Measurements from ENCODE around the gene SND1. TPM values are rescaled to one million over a fixed set of nuclear protein-coding genes. Genes with fewer than 3 reads are reported as not detected.
"Not testable (repeated sequence)": the region's sequence is repeated elsewhere in the genome, so short reads cannot be mapped to it uniquely, and the experiment has no call there.

SND1 gene
- total and polyA plus RNA-seq, 10 donors = 61.7 to 173 (median 116) TPM

GRCh38 chr7:127899411-127899810 lies 247.4 kb downstream of the SND1 start:
- intact Hi-C loops (cut with DNase I; ENCODE audit: low total_unique reads) = no loop called here
- no peaks in the 10 kb centered on the region for H3K27me3 ChIP-seq (replicated peaks in 1 of 7)
- H3K9me3 ChIP-seq = no peaks in the 10 kb centered on the region
- H3K4me3 ChIP-seq = no peak overlapping the region
- DNase-seq = no peak
- no peak for TF ChIP-seq CTCF (IDR thresholded peaks at IDR 0.05 in 8 of 11, conservative IDR thresholded peaks at IDR 0.05 in 3 of 11)
- no peak for TF ChIP-seq POLR2A (IDR thresholded peaks at IDR 0.05)
- no peak for TF ChIP-seq POLR2AphosphoS5 (IDR thresholded peaks at IDR 0.05)
- peaks cover 15 to 58% (median 35%) of the 10 kb centered on the region in 6 donors for H3K4me1 ChIP-seq
- WGBS, 5 donors = 84 to 91% (median 90%) methylated on average over 2 of the region's 2 CpGs
- peaks cover 0 to 12% (median 0%) of the 10 kb centered on the region in 6 donors for H3K36me3 ChIP-seq
- H3K27ac ChIP-seq = no peak overlapping the region

GRCh38 chr7:127900141-127900540 lies 248.1 kb downstream of the SND1 start:
- Histone ChIP-seq H3K4me3 (no peak overlapping the region), H3K4me1 (peaks cover 17 to 66% (median 36%) of the 10 kb centered on the region in 6 donors), H3K27ac (no peak overlapping the region), H3K9me3 (no peaks in the 10 kb centered on the region), H3K36me3 (peaks cover 0 to 18% (median 0%) of the 10 kb centered on the region in 6 donors), H3K27me3 (replicated peaks in 1 of 7) (no peaks in the 10 kb centered on the region)
- DNase-seq = no peak
- intact Hi-C loops (cut with DNase I; ENCODE audit: low total_unique reads) = no loop called here
- 50 to 97% (median 95%) methylated on average over 4 of the region's 4 CpGs for WGBS, 5 donors
- TF ChIP-seq CTCF (IDR thresholded peaks at IDR 0.05 in 8 of 11, conservative IDR thresholded peaks at IDR 0.05 in 3 of 11) (no peak), POLR2AphosphoS5 (IDR thresholded peaks at IDR 0.05) (no peak), POLR2A (IDR thresholded peaks at IDR 0.05) (no peak)

GRCh38 chr7:127900732-127901685 lies 249.0 kb downstream of the SND1 start:
- Histone ChIP-seq H3K27ac (peak overlapping the region in 1 of 8 donors; percentile 7), H3K4me1 (peaks cover 17 to 70% (median 37%) of the 10 kb centered on the region in 6 donors), H3K27me3 (replicated peaks in 1 of 7) (no peaks in the 10 kb centered on the region), H3K4me3 (no peak overlapping the region), H3K9me3 (no peaks in the 10 kb centered on the region), H3K36me3 (peaks cover 0 to 25% (median 1%) of the 10 kb centered on the region in 6 donors)
- WGBS, 5 donors = 59 to 73% (median 71%) methylated on average over 5 of the region's 5 CpGs
- TF ChIP-seq POLR2A (IDR thresholded peaks at IDR 0.05) = no peak
- no peak for DNase-seq
- intact Hi-C loops (cut with DNase I; ENCODE audit: low total_unique reads) = no loop called here

GRCh38 chr7:127901895-127902703 lies 250.1 kb downstream of the SND1 start:
- Histone ChIP-seq H3K36me3 (peaks cover 0 to 22% (median 1%) of the 10 kb centered on the region in 6 donors), H3K27ac (no peak overlapping the region), H3K9me3 (no peaks in the 10 kb centered on the region), H3K4me3 (no peak overlapping the region), H3K4me1 (peaks cover 17 to 70% (median 37%) of the 10 kb centered on the region in 6 donors), H3K27me3 (replicated peaks in 1 of 7) (no peaks in the 10 kb centered on the region)
- no peak for DNase-seq
- TF ChIP-seq POLR2A (IDR thresholded peaks at IDR 0.05) (no peak), CTCF (IDR thresholded peaks at IDR 0.05 in 8 of 11, conservative IDR thresholded peaks at IDR 0.05 in 3 of 11) (no peak), POLR2AphosphoS5 (IDR thresholded peaks at IDR 0.05) (no peak)
- WGBS, 5 donors = 58 to 66% (median 60%) methylated on average over 5 of the region's 5 CpGs
- intact Hi-C loops (cut with DNase I; ENCODE audit: low total_unique reads) = no loop called here

GRCh38 chr7:127902753-127903152 lies 250.8 kb downstream of the SND1 start:
- H3K27me3 ChIP-seq (replicated peaks in 1 of 7); DNase-seq; H3K4me3 ChIP-seq; H3K9me3 ChIP-seq; intact Hi-C loops (cut with DNase I; ENCODE audit: low total_unique reads); H3K27ac ChIP-seq: not testable (repeated sequence)
- 93 to 97% (median 94%) methylated on average over 6 of the region's 6 CpGs for WGBS, 5 donors
- H3K36me3 ChIP-seq = peaks cover 0 to 22% (median 1%) of the 10 kb centered on the region in 6 donors
- peaks cover 17 to 67% (median 37%) of the 10 kb centered on the region in 6 donors for H3K4me1 ChIP-seq
